ENCODE results near the gene CCND1. TPM values are rescaled to one million over a fixed set of nuclear protein-coding genes. Genes with fewer than 3 reads are reported as not detected.

The CCND1 gene
- total RNA-seq, 1 experiment from 2014 or later = 346 TPM

DNA sequence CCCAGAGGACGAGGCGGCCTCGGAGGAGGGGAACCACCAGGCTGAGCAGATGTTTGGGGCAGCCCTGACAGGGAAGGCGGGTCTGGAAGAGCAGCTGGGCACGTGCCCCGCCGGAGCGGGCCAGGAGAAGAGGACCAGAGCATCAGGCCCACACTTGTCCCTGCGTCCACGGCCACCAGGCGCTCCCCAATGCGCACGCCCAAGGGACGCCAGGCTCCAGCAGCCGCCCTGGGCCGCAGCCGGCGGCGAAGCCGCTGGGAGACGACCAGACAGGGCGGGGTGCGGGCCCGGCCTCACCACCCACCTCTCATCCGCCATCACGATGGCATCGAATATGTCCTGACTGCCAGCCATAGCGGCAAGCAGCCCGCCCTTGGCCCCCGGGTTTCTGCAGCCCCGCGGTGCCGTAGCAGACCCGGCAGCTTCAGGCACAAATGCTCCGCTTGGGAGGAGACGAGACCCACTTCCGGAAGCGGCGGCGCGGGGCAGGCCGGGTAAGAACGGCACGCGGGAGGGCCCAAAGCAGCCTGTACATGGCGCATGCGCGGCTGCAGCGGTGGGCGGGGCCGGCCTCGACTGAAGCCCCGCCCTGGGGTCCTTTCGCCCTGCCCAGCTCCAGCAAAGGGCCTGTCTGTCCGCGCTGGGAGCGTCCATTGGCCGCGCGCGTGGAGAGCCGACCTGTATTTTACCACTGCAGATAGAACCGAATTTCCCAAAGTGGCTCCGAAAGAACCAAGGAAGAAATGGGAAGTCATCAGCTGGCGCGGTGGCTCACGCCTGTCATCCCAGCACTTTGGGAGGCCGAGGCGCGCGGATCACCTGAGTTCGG, 34.1 kb downstream of the CCND1 start, which contains the start of gene LTO1:
Gene LTO1 (minus strand): TSS at position 468 of the 829 bp plus-strand sequence. CDS start 114 bp downstream, at position 354.
- Histone ChIP-seq H3K36me3 (ENCODE audit: low read depth) (0 out of 2 replicates have a peak, but pooled peaks cover 23% of the 10 kb centered on the region), H3K9me2 (ENCODE audit: insufficient read depth) (no peaks in the 10 kb centered on the region), H3K4me2 (peak within 1 kb of the TSS; percentile 94), H3K27ac (peak within 1 kb of the TSS; percentile 51), H3F3A (ENCODE audit: insufficient read depth, low read depth) (peaks cover 55% of the 10 kb centered on the region), H3K27me3 (ENCODE audit: insufficient read depth, low read depth) (no peaks in the 10 kb centered on the region), H3K4me1 (replicated peaks; ENCODE audit: insufficient read depth) (peaks cover 30% of the 10 kb centered on the region), H3K9me3 (ENCODE audit: insufficient read depth, low read depth) (no peaks in the 10 kb centered on the region), H3K4me3 (peak within 1 kb of the TSS; percentile 96), H2AFZ (peak within 1 kb of the TSS; percentile 85), H3K79me2 (ENCODE audit: low read depth) (peaks cover 42% of the 10 kb centered on the region), H4K20me1 (ENCODE audit: insufficient read depth) (peaks cover 25% of the 10 kb centered on the region)
- TF ChIP-seq, protein P1, sequence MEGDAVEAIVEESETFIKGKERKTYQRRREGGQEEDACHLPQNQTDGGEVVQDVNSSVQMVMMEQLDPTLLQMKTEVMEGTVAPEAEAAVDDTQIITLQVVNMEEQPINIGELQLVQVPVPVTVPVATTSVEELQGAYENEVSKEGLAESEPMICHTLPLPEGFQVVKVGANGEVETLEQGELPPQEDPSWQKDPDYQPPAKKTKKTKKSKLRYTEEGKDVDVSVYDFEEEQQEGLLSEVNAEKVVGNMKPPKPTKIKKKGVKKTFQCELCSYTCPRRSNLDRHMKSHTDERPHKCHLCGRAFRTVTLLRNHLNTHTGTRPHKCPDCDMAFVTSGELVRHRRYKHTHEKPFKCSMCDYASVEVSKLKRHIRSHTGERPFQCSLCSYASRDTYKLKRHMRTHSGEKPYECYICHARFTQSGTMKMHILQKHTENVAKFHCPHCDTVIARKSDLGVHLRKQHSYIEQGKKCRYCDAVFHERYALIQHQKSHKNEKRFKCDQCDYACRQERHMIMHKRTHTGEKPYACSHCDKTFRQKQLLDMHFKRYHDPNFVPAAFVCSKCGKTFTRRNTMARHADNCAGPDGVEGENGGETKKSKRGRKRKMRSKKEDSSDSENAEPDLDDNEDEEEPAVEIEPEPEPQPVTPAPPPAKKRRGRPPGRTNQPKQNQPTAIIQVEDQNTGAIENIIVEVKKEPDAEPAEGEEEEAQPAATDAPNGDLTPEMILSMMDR (conservative IDR thresholded peaks at IDR 0.05) = peak; percentile 21; the same call in 1 of the 2 replicates
- no peak for TF ChIP-seq EZH2 (IDR thresholded peaks at IDR 0.05; ENCODE audit: low read depth)
- intact Hi-C loops (cut with micrococcal nuclease; ENCODE audit: unreplicated experiment) = loop anchor here (5.0 to 10.0 kb wide), 2 partner anchors 380 to 838 kb away; partner anchors contain the start of gene MYEOV
- peak; percentile 90 to 98 for DNase-seq
- CTCF ChIA-PET = interaction anchor here (0.6 to 0.8 kb wide), 4 partner anchors 13 to 549 kb away, joined by 3 to 11 read pairs (median 3); no protein-coding TSS in a partner anchor
- POLR2A ChIA-PET (ENCODE audit: unreplicated experiment) = interaction anchor here (0.5 to 1.0 kb wide), 8 partner anchors 7 to 1295 kb away, joined by 3 to 9 read pairs (median 4); no protein-coding TSS in a partner anchor
- TSS peak; percentile 51 for BruUV-seq (replicated peaks)

DNA sequence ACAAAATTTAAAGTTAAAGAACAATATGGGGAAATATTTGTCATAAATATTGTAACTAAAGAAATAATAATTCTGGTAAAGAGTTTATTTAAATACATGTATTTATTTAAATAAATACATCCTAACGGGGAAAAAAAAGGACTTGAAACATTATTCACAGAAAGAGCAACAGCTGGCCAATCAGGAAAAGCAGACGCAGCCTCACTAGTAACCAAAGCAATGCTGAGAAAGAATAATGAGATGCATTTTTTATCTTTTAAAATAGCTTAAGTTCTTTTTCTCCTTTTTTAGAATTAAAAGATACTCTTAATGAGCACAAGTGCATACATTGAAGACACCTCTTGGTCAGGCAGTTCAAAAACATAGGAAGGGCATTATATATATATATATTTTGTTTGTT, 36.8 kb downstream of the CCND1 start:
- 0 out of 2 replicates have a peak, but pooled peaks cover under 1% of the 10 kb centered on the region for H3K9me3 ChIP-seq (ENCODE audit: insufficient read depth, low read depth)
- H2AFZ ChIP-seq = no peak overlapping the region
- 0 out of 2 replicates have a peak, but pooled peaks cover 5% of the 10 kb centered on the region for H3K36me3 ChIP-seq (ENCODE audit: low read depth)
- peaks cover 33% of the 10 kb centered on the region for H3K79me2 ChIP-seq (ENCODE audit: low read depth)
- H3K4me1 ChIP-seq (replicated peaks; ENCODE audit: insufficient read depth) = peaks cover 39% of the 10 kb centered on the region
- POLR2A ChIA-PET (ENCODE audit: unreplicated experiment) = no interaction called here
- H3K27ac ChIP-seq = no peak overlapping the region
- H3K4me2 ChIP-seq = no peak overlapping the region
- H3K27me3 ChIP-seq (ENCODE audit: insufficient read depth, low read depth) = no peaks in the 10 kb centered on the region
- H3F3A ChIP-seq (ENCODE audit: insufficient read depth, low read depth) = peaks cover 39% of the 10 kb centered on the region
- peaks cover 16% of the 10 kb centered on the region; the same call in 1 of the 2 replicates for H4K20me1 ChIP-seq (ENCODE audit: insufficient read depth)
- CTCF ChIA-PET = interaction anchor here (0.6 kb wide), 1 partner anchor 271 kb away, joined by 4 read pairs; no protein-coding TSS in a partner anchor
- BruUV-seq (replicated peaks) = no TSS peak
- intact Hi-C loops (cut with micrococcal nuclease; ENCODE audit: unreplicated experiment) = loop anchor here (10.0 kb wide), 1 partner anchor 383 kb away; the partner anchor contains the start of gene MYEOV
- no peak for DNase-seq
- H3K4me3 ChIP-seq = no peak overlapping the region
- no peaks in the 10 kb centered on the region for H3K9me2 ChIP-seq (ENCODE audit: insufficient read depth)
- no peak for TF ChIP-seq EZH2 (IDR thresholded peaks at IDR 0.05; ENCODE audit: low read depth)
- TF ChIP-seq, protein P1 (conservative IDR thresholded peaks at IDR 0.05) = no peak

DNA sequence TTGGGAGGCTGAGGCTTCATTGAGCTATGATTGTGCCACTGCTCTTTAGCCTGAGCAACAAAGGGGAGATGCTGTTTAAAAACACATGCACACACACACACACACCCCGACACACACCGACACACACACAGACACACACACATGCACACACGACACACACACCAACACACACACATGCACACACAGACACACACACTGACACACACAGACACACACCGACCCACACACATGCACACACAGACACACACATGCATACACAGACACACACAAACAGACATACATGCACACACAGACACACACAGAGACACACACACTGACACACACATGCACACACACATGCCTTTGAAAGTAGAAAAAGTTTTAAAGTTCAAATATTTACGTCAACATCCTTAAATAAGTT, 39.7 kb downstream of the CCND1 start:
- no TSS peak for BruUV-seq (replicated peaks)
- CTCF ChIA-PET = no interaction called here
- Histone ChIP-seq H3K4me3 (no peak overlapping the region), H3K36me3 (ENCODE audit: low read depth) (no peaks in the 10 kb centered on the region), H3K79me2 (ENCODE audit: low read depth) (0 out of 2 replicates have a peak, but pooled peaks cover 7% of the 10 kb centered on the region), H3F3A (ENCODE audit: insufficient read depth, low read depth) (peaks cover 32% of the 10 kb centered on the region), H3K4me1 (replicated peaks; ENCODE audit: insufficient read depth) (peaks cover 29% of the 10 kb centered on the region), H3K27ac (no peak overlapping the region), H4K20me1 (ENCODE audit: insufficient read depth) (no peaks in the 10 kb centered on the region), H3K27me3 (ENCODE audit: insufficient read depth, low read depth) (no peaks in the 10 kb centered on the region), H3K4me2 (no peak overlapping the region), H3K9me2 (ENCODE audit: insufficient read depth) (no peaks in the 10 kb centered on the region), H2AFZ (no peak overlapping the region), H3K9me3 (ENCODE audit: insufficient read depth, low read depth) (peaks cover 4% of the 10 kb centered on the region; the same call in 1 of the 2 replicates)
- POLR2A ChIA-PET (ENCODE audit: unreplicated experiment) = no interaction called here
- DNase-seq = no peak
- intact Hi-C loops (cut with micrococcal nuclease; ENCODE audit: unreplicated experiment) = no loop called here
- TF ChIP-seq, protein P1 (conservative IDR thresholded peaks at IDR 0.05) = no peak
- TF ChIP-seq EZH2 (IDR thresholded peaks at IDR 0.05; ENCODE audit: low read depth) = no peak

Measured in PC-9 (cell line).